Measurements from ENCODE around the gene KRT81. TPM values are rescaled to one million over a fixed set of nuclear protein-coding genes. Genes with fewer than 3 reads are reported as not detected.
"Not testable (repeated sequence)": the region's sequence is repeated elsewhere in the genome, so short reads cannot be mapped to it uniquely, and the experiment has no call there.

The KRT81 gene
- total RNA-seq, 2 donors from 2014 or later: not detected

GRCh38 chr12:52242442-52243258, 48.7 kb downstream of the KRT81 start:
- ATAC-seq (replicated peaks): no peak
- no peak overlapping the region for H3K27ac Mint-ChIP-seq
- H3K36me3 Mint-ChIP-seq (ENCODE audit: low read depth): no peaks in the 10 kb centered on the region
- H3K9me3 Mint-ChIP-seq: no peaks in the 10 kb centered on the region
- H3K27me3 Mint-ChIP-seq: no peaks in the 10 kb centered on the region
- no peak overlapping the region for H3K4me3 Mint-ChIP-seq
- peaks cover 22% of the 10 kb centered on the region for H3K4me1 Mint-ChIP-seq

- no peak overlapping the region for H3K4me3 Mint-ChIP-seq
- H3K27ac Mint-ChIP-seq: no peak overlapping the region
- H3K9me3 Mint-ChIP-seq: no peaks in the 10 kb centered on the region
- H3K36me3 Mint-ChIP-seq (ENCODE audit: low read depth): no peaks in the 10 kb centered on the region
- no peaks in the 10 kb centered on the region for H3K27me3 Mint-ChIP-seq
- no peak for ATAC-seq (replicated peaks)
- peaks cover 15% of the 10 kb centered on the region for H3K4me1 Mint-ChIP-seq
Measured at GRCh38 chr12:52241205-52241842, 50.0 kb downstream of the KRT81 start.

- H3K4me3 Mint-ChIP-seq; ATAC-seq (replicated peaks); H3K27me3 Mint-ChIP-seq; H3K36me3 Mint-ChIP-seq (ENCODE audit: low read depth); H3K9me3 Mint-ChIP-seq; H3K27ac Mint-ChIP-seq: not testable (repeated sequence)
- peaks cover 15% of the 10 kb centered on the region for H3K4me1 Mint-ChIP-seq
Measured at GRCh38 chr12:52240247-52240646, 51.1 kb downstream of the KRT81 start.

- H3K4me3 Mint-ChIP-seq: no peak overlapping the region
- no peaks in the 10 kb centered on the region for H3K36me3 Mint-ChIP-seq (ENCODE audit: low read depth)
- no peak for ATAC-seq (replicated peaks)
- H3K9me3 Mint-ChIP-seq: no peaks in the 10 kb centered on the region
- H3K27me3 Mint-ChIP-seq: peaks cover 5% of the 10 kb centered on the region
- H3K4me1 Mint-ChIP-seq: peaks cover 15% of the 10 kb centered on the region
- H3K27ac Mint-ChIP-seq: no peak overlapping the region
Measured at GRCh38 chr12:52239767-52240166, 51.6 kb downstream of the KRT81 start.

GRCh38 chr12:52238916-52239646, 52.3 kb downstream of the KRT81 start:
- H3K36me3 Mint-ChIP-seq (ENCODE audit: low read depth): no peaks in the 10 kb centered on the region
- H3K4me1 Mint-ChIP-seq: peaks cover 9% of the 10 kb centered on the region
- no peak overlapping the region for H3K27ac Mint-ChIP-seq
- H3K9me3 Mint-ChIP-seq: no peaks in the 10 kb centered on the region
- ATAC-seq (replicated peaks): no peak
- H3K27me3 Mint-ChIP-seq: peaks cover 12% of the 10 kb centered on the region
- H3K4me3 Mint-ChIP-seq: no peak overlapping the region

GRCh38 chr12:52238207-52238840, 53.0 kb downstream of the KRT81 start:
- ATAC-seq (replicated peaks): no peak
- Mint-ChIP-seq H3K4me3 (no peak overlapping the region), H3K9me3 (no peaks in the 10 kb centered on the region), H3K27me3 (peaks cover 16% of the 10 kb centered on the region), H3K4me1 (peaks cover 1% of the 10 kb centered on the region), H3K27ac (no peak overlapping the region), H3K36me3 (ENCODE audit: low read depth) (no peaks in the 10 kb centered on the region)

GRCh38 chr12:52236386-52237050, 54.8 kb downstream of the KRT81 start:
- peaks cover 29% of the 10 kb centered on the region for H3K27me3 Mint-ChIP-seq
- no peak for ATAC-seq (replicated peaks)
- H3K36me3 Mint-ChIP-seq (ENCODE audit: low read depth): no peaks in the 10 kb centered on the region
- H3K27ac Mint-ChIP-seq: no peak overlapping the region
- no peak overlapping the region for H3K4me3 Mint-ChIP-seq
- no peaks in the 10 kb centered on the region for H3K9me3 Mint-ChIP-seq
- no peaks in the 10 kb centered on the region for H3K4me1 Mint-ChIP-seq

Other genes starting within 250 kb of the KRT81 start
- 10 to 100 TPM in 1 of 2 donors, 1 to 10 TPM in 1; 9.9 to 47.6 TPM for gene NR4A1, start 240.1 kb downstream of the KRT81 start, total RNA-seq
- 10 to 100 TPM; 27.6 to 31.1 TPM for gene ATG101, start 221.6 kb downstream of the KRT81 start, total RNA-seq
- gene SMIM41, start 211.8 kb downstream of the KRT81 start, total RNA-seq: not detected
- not detected for gene KRT80, start 99.5 kb downstream of the KRT81 start, total RNA-seq
- 10 to 100 TPM in 1 of 2 donors, 1 to 10 TPM in 1; 7.6 to 12.5 TPM for gene KRT7, start 58.3 kb downstream of the KRT81 start, total RNA-seq
- 1 to 10 TPM in 1 of 2 donors, under 1 TPM in 1; 0.56 to 2.1 TPM for gene KRT86, start 16.9 kb downstream of the KRT81 start, total RNA-seq
- not detected for gene KRT83, start 29.9 kb upstream of the KRT81 start, total RNA-seq
- gene KRT85, start 75.9 kb upstream of the KRT81 start, total RNA-seq: not detected
- gene KRT84, start 94.1 kb upstream of the KRT81 start, total RNA-seq: not detected
- not detected for gene KRT82, start 114.8 kb upstream of the KRT81 start, total RNA-seq
- gene KRT75, start 142.8 kb upstream of the KRT81 start, total RNA-seq: not detected
- gene KRT6B, start 160.6 kb upstream of the KRT81 start, total RNA-seq: not detected
- gene KRT6C, start 182.3 kb upstream of the KRT81 start, total RNA-seq: not detected
- gene KRT6A, start 201.7 kb upstream of the KRT81 start, total RNA-seq: not detected
- not detected for gene KRT5, start 228.9 kb upstream of the KRT81 start, total RNA-seq